HG03095 (cell line): ENCODE measurements around the gene ZNF593.

Source experiments
- ATAC-seq: cut with Tn5 transposase; IDR thresholded peaks from one replicate; pipeline ENCODE4 v1.9.1; 2021; ENCODE audit warnings: moderate library complexity; ENCODE audit not compliant: unreplicated experiment

The ZNF593 gene

GRCh38 chr1:26168410-26169197, 1.1 kb upstream of the ZNF593 start, which contains the start of gene C1orf232:
Gene C1orf232 (minus strand): TSS chr1:26168963. CDS start chr1:26168499, 464 bp downstream.
- ATAC-seq: no peak

GRCh38 chr1:26169198-26169554, 532 bp upstream of the ZNF593 start:
- ATAC-seq: no peak

- no peak for ATAC-seq
Measured at GRCh38 chr1:26170472-26170821, 739 bp downstream of the ZNF593 start.

- ATAC-seq: no peak
Measured at GRCh38 chr1:26171084-26172072, 1.7 kb downstream of the ZNF593 start, which contains the start of gene ZNF593OS. Gene ZNF593OS (minus strand): TSS chr1:26171832. CDS start chr1:26171661, 171 bp downstream.

- no peak for ATAC-seq
Measured at GRCh38 chr1:26175346-26175745, 5.6 kb downstream of the ZNF593 start.

- no peak for ATAC-seq
Measured at GRCh38 chr1:26177182-26177684, 7.5 kb downstream of the ZNF593 start, which contains the start of gene CNKSR1. Gene CNKSR1 (plus strand): TSS chr1:26177491. CDS start chr1:26177548, 57 bp downstream.

GRCh38 chr1:26180010-26180506, 10.3 kb downstream of the ZNF593 start:
- ATAC-seq: no peak

GRCh38 chr1:26181586-26182382, 12.1 kb downstream of the ZNF593 start:
- ATAC-seq: no peak

- ATAC-seq: no peak
Measured at GRCh38 chr1:26182383-26182696, 12.6 kb downstream of the ZNF593 start.

GRCh38 chr1:26184086-26184485, 14.4 kb downstream of the ZNF593 start:
- no peak for ATAC-seq

- no peak for ATAC-seq
Measured at GRCh38 chr1:26184883-26185282, 15.2 kb downstream of the ZNF593 start.

GRCh38 chr1:26187882-26188281, 18.2 kb downstream of the ZNF593 start:
- ATAC-seq: no peak

- no peak for ATAC-seq
Measured at GRCh38 chr1:26188477-26188876, 18.8 kb downstream of the ZNF593 start.

- no peak for ATAC-seq
Measured at GRCh38 chr1:26189331-26189730, 19.6 kb downstream of the ZNF593 start.

- no peak for ATAC-seq
Measured at GRCh38 chr1:26189751-26190275, 20.1 kb downstream of the ZNF593 start.

GRCh38 chr1:26190373-26190987, 20.8 kb downstream of the ZNF593 start, which contains the start of gene CATSPER4:
Gene CATSPER4 (plus strand): TSS chr1:26190602. CDS start chr1:26190628, 26 bp downstream.
- no peak for ATAC-seq

- ATAC-seq: no peak
Measured at GRCh38 chr1:26191739-26192138, 22.0 kb downstream of the ZNF593 start.

- no peak for ATAC-seq
Measured at GRCh38 chr1:26195805-26196204, 26.1 kb downstream of the ZNF593 start.

GRCh38 chr1:26197301-26197700, 27.6 kb downstream of the ZNF593 start:
- no peak for ATAC-seq

- no peak for ATAC-seq
Measured at GRCh38 chr1:26197813-26198212, 28.1 kb downstream of the ZNF593 start.
